K562 (cell line): ENCODE results near the gene TCIRG1. TPM values are rescaled to one million over a fixed set of nuclear protein-coding genes. Genes with fewer than 3 reads are reported as not detected.

ENCODE experiments used
- DACH1 ChIP-seq: fragments of 450-650 bp; IDR thresholded peaks from 2 replicates; pipeline ENCODE4 v1.6.1; 2018; ENCODE audit not compliant: partially characterized antibody
- DNMT1 ChIP-seq: fragments of 450-650 bp; IDR thresholded peaks from 2 replicates; pipeline ENCODE4 v1.6.1; 2016; ENCODE audit warnings: antibody characterized with exemption, mild to moderate bottlenecking
- E2F6 ChIP-seq, 2 experiments: IDR thresholded peaks; 2 replicates each; pipeline ENCODE4 v1.6.1; 2011; ENCODE audit warnings: borderline replicate concordance in 1 of 2, control low read depth in 1 of 2, low read depth in 1 of 2, low read length in 1 of 2, mild to moderate bottlenecking in 1 of 2, mixed read lengths in 1 of 2, moderate library complexity in 1 of 2; ENCODE audit not compliant: insufficient read depth in 1 of 2, insufficient read length in 1 of 2, poor library complexity in 1 of 2, severe bottlenecking in 1 of 2; ENCODE audit errors: extremely low read depth in 1 of 2
- HMG20B ChIP-seq: fragments of 250-450 bp; sonication (Bioruptor Pico); IDR thresholded peaks from 2 replicates; pipeline ENCODE4 v1.5.0; 2021; ENCODE audit warnings: mild to moderate bottlenecking
- NKRF ChIP-seq: fragments of 450-650 bp; IDR thresholded peaks from 2 replicates; pipeline ENCODE4 v1.6.1; 2016; ENCODE audit warnings: borderline replicate concordance
- POLR2AphosphoS2 ChIP-seq: IDR thresholded peaks from 2 replicates; pipeline ENCODE4 v1.6.1; 2012; ENCODE audit warnings: low read length, improper control_type of control experiment
- PURB ChIP-seq: sonication (generic); formaldehyde crosslinking; IDR thresholded peaks from 2 replicates; pipeline ENCODE4 v1.9.0; 2021; ENCODE audit warnings: low read depth, mild to moderate bottlenecking, missing genetic modification reagents
- RAD51 ChIP-seq: fragments of 450-650 bp; IDR thresholded peaks from 2 replicates; pipeline ENCODE4 v1.7.1; 2016; ENCODE audit warnings: low read depth, mild to moderate bottlenecking, borderline replicate concordance
- RBM17 ChIP-seq: fragments of 200-400 bp; formaldehyde crosslinking; IDR thresholded peaks from 2 replicates; pipeline ENCODE4 v1.6.1; 2017; ENCODE audit warnings: low read depth, mild to moderate bottlenecking, low read length, borderline replicate concordance
- SMC3 ChIP-seq: conservative IDR thresholded peaks from 2 replicates; pipeline ENCODE4 v1.6.1; 2011; ENCODE audit warnings: low read depth, low read length, improper control_type of control experiment; ENCODE audit not compliant: insufficient read depth
- THRAP3 ChIP-seq: fragments of 450-650 bp; IDR thresholded peaks from 2 replicates; pipeline ENCODE4 v1.6.1; 2016; ENCODE audit warnings: mild to moderate bottlenecking, inconsistent platforms, borderline replicate concordance
- TOE1 ChIP-seq, 2 experiments: fragments of 450-650 bp in 1 of 2; sonication (generic) in 1 of 2; formaldehyde crosslinking in 1 of 2; IDR thresholded peaks; 2 replicates each; pipeline versions ENCODE4 v1.7.1 to v1.8.0; 2016 to 2022; ENCODE audit warnings: borderline replicate concordance in 2 of 2, mild to moderate bottlenecking in 2 of 2, antibody characterized with exemption in 1 of 2, inconsistent platforms in 1 of 2, low read depth in 1 of 2, missing genetic modification reagents in 1 of 2, moderate library complexity in 1 of 2
- ZC3H8 ChIP-seq: fragments of 450-650 bp; IDR thresholded peaks from 2 replicates; pipeline ENCODE4 v1.6.1; 2017
- ZFPM2 ChIP-seq: fragments of 250-450 bp; sonication (Bioruptor Pico); IDR thresholded peaks from 2 replicates; pipeline ENCODE4 v1.5.1; 2022; ENCODE audit warnings: mild to moderate bottlenecking
- ZNF263 ChIP-seq: sonication (generic); formaldehyde crosslinking; IDR thresholded peaks from 2 replicates; pipeline ENCODE4 v1.8.0; 2022; ENCODE audit warnings: mild to moderate bottlenecking, missing genetic modification reagents, borderline replicate concordance
- ZNF398 ChIP-seq: fragments of 250-450 bp; sonication (Bioruptor Pico); IDR thresholded peaks from 2 replicates; pipeline ENCODE4 v1.8.0; 2021; ENCODE audit warnings: moderate library complexity, mild to moderate bottlenecking, inconsistent platforms
- ZNF431 ChIP-seq: sonication (generic); formaldehyde crosslinking; IDR thresholded peaks from 2 replicates; pipeline ENCODE4 v1.8.0; 2022; ENCODE audit warnings: mild to moderate bottlenecking, missing genetic modification reagents
- ZNF551 ChIP-seq: fragments of 250-450 bp; sonication (Bioruptor Pico); IDR thresholded peaks from 2 replicates; pipeline ENCODE4 v1.5.0; 2021; ENCODE audit warnings: mild to moderate bottlenecking, moderate library complexity
- polyA plus RNA-seq, 8 experiments: library from polyadenylated mRNA; depleted of rRNA in 4 of 8; stranded (reverse) in 5 of 8; unstranded in 3 of 8; fragments of >200 nt; fragmentation: Nextera tagmentation in 2 of 8; fragmentation: Illumina TruSeq in 1 of 8; extraction: Ambion mirVana in 2 of 8; extraction: Trizol in 1 of 8; gene quantifications; 2 replicates each; pipeline versions ENCODE4 v1.2.1 to v1.2.3, GENCODE V29; 2011 to 2014; ENCODE audit warnings: inconsistent platforms in 1 of 8, missing spikeins in 1 of 8
- total RNA-seq, 7 experiments: library from RNA; depleted of rRNA in 6 of 7; stranded (reverse); fragments of >200 nt in 6 of 7; fragmentation: Illumina TruSeq in 2 of 7; extraction: Trizol in 2 of 7; gene quantifications; 2 replicates each; pipeline versions ENCODE4 v1.2.1 to v1.2.3, GENCODE V29; 2011 to 2021; ENCODE audit warnings: low replicate concordance in 1 of 7
- TF ChIP-seq, protein P1 (sequence below): fragments of 450-650 bp; formaldehyde crosslinking; conservative IDR thresholded peaks from 2 replicates; pipeline ENCODE4 v1.4.0; 2022; ENCODE audit warnings: mild to moderate bottlenecking, missing genetic modification characterization
- TF ChIP-seq, protein P2 (sequence below), 2 experiments: fragments of 450-650 bp in 1 of 2; sonication (generic) in 1 of 2; formaldehyde crosslinking; conservative IDR thresholded peaks; 2 replicates each; pipeline versions ENCODE4 v1.4.0 to v1.8.1; 2020 to 2022; ENCODE audit warnings: mild to moderate bottlenecking in 1 of 2, missing genetic modification reagents in 1 of 2

The TCIRG1 gene
- total and polyA plus RNA-seq, 9 of the 15 experiments (the other 6 are each of a cell fraction or from before 2014, with no cell fraction given) = 0.49 to 143 (median 24.4) TPM

- TF ChIP-seq TOE1 (IDR thresholded peaks at IDR 0.05; ENCODE audit: borderline replicate concordance) = peak; percentile 61; the same call in 1 of the 2 replicates
- TF ChIP-seq TOE1 (CRISPR knock-in tag; IDR thresholded peaks at IDR 0.05; ENCODE audit: borderline replicate concordance, low read depth) = no peak
- no peak for TF ChIP-seq THRAP3
- TF ChIP-seq RBM17 = no peak
- peak; percentile 88 for TF ChIP-seq ZNF263 (CRISPR knock-in tag)
- TF ChIP-seq ZNF431 (CRISPR knock-in tag) = no peak
- no peak for TF ChIP-seq ZC3H8
- no peak for TF ChIP-seq ZFPM2 (CRISPR knock-in tag)
- TF ChIP-seq, protein P1, sequence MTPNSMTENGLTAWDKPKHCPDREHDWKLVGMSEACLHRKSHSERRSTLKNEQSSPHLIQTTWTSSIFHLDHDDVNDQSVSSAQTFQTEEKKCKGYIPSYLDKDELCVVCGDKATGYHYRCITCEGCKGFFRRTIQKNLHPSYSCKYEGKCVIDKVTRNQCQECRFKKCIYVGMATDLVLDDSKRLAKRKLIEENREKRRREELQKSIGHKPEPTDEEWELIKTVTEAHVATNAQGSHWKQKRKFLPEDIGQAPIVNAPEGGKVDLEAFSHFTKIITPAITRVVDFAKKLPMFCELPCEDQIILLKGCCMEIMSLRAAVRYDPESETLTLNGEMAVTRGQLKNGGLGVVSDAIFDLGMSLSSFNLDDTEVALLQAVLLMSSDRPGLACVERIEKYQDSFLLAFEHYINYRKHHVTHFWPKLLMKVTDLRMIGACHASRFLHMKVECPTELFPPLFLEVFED (CRISPR knock-in tag) = no peak
- TF ChIP-seq, protein P2, sequence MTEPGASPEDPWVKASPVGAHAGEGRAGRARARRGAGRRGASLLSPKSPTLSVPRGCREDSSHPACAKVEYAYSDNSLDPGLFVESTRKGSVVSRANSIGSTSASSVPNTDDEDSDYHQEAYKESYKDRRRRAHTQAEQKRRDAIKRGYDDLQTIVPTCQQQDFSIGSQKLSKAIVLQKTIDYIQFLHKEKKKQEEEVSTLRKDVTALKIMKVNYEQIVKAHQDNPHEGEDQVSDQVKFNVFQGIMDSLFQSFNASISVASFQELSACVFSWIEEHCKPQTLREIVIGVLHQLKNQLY (CRISPR knock-in tag; conservative IDR thresholded peaks at IDR 0.05) = no peak
- TF ChIP-seq E2F6 (IDR thresholded peaks at IDR 0.05; ENCODE audit: borderline replicate concordance in 1 of 2, extremely low read depth in 1 of 2, insufficient read depth in 1 of 2, insufficient read length in 1 of 2, low read depth in 1 of 2, low read length in 1 of 2, poor library complexity in 1 of 2, severe bottlenecking in 1 of 2) = peak; percentile 50 to 60
- TF ChIP-seq ZNF551 (CRISPR knock-in tag) = no peak
- TF ChIP-seq POLR2AphosphoS2 = no peak
- no peak for TF ChIP-seq HMG20B
- TF ChIP-seq PURB (CRISPR knock-in tag) = no peak
- TF ChIP-seq SMC3 = no peak
- no peak for TF ChIP-seq DNMT1
- peak; percentile 49 for TF ChIP-seq DACH1
- peak; percentile 44; the same call in 1 of the 2 replicates for TF ChIP-seq RAD51
- TF ChIP-seq ZNF398 (CRISPR knock-in tag) = no peak
- TF ChIP-seq NKRF = peak; percentile 83
Measured at GRCh38 chr11:68043349-68044144, 4.7 kb downstream of the TCIRG1 start (continued).
